ENCODE data around the gene SMTNL1. TPM values are rescaled to one million over a fixed set of nuclear protein-coding genes. Genes with fewer than 3 reads are reported as not detected.
"Not testable (repeated sequence)": the region's sequence is repeated elsewhere in the genome, so short reads cannot be mapped to it uniquely, and the experiment has no call there.

The SMTNL1 gene
- total RNA-seq, 1 experiment from 2014 or later: not detected

- no peak for DNase-seq (ENCODE audit: low spot score)
Measured at GRCh38 chr11:57508341-57509170, 28.8 kb upstream of the SMTNL1 start.

GRCh38 chr11:57511741-57512430, 25.5 kb upstream of the SMTNL1 start:
- no peak for DNase-seq (ENCODE audit: low spot score)

- no peak for DNase-seq (ENCODE audit: low spot score)
Measured at GRCh38 chr11:57512646-57513451, 24.5 kb upstream of the SMTNL1 start.

GRCh38 chr11:57513452-57513795, 24.0 kb upstream of the SMTNL1 start:
- no peak for DNase-seq (ENCODE audit: low spot score)

GRCh38 chr11:57513911-57514537, 23.4 kb upstream of the SMTNL1 start:
- DNase-seq (ENCODE audit: low spot score): no peak

GRCh38 chr11:57514538-57515331, 22.7 kb upstream of the SMTNL1 start:
- peak; percentile 10 for DNase-seq (ENCODE audit: low spot score)

GRCh38 chr11:57515332-57516060, 21.9 kb upstream of the SMTNL1 start, which contains the start of gene SLC43A1:
Gene SLC43A1 (minus strand): TSS chr11:57515702. CDS start chr11:57514111, 1,591 bp downstream.
- peak; percentile 34 for DNase-seq (ENCODE audit: low spot score)

- DNase-seq (ENCODE audit: low spot score): no peak
Measured at GRCh38 chr11:57516061-57516443, 21.3 kb upstream of the SMTNL1 start.

GRCh38 chr11:57521116-57521515, 16.3 kb upstream of the SMTNL1 start:
- no peak for DNase-seq (ENCODE audit: low spot score)

GRCh38 chr11:57523419-57523818, 14.0 kb upstream of the SMTNL1 start:
- DNase-seq (ENCODE audit: low spot score): no peak

GRCh38 chr11:57527056-57527631, 10.3 kb upstream of the SMTNL1 start:
- DNase-seq (ENCODE audit: low spot score): peak; percentile 49

- DNase-seq (ENCODE audit: low spot score): no peak
Measured at GRCh38 chr11:57529012-57529411, 8.4 kb upstream of the SMTNL1 start.

- DNase-seq (ENCODE audit: low spot score): no peak
Measured at GRCh38 chr11:57530215-57530595, 7.2 kb upstream of the SMTNL1 start.

- DNase-seq (ENCODE audit: low spot score): peak; percentile 96
Measured at GRCh38 chr11:57530596-57531507, 6.5 kb upstream of the SMTNL1 start, which contains the start of gene TIMM10. Gene TIMM10 (minus strand): TSS chr11:57530754. CDS start chr11:57530189, 565 bp downstream.

- DNase-seq (ENCODE audit: low spot score): not testable (repeated sequence)
Measured at GRCh38 chr11:57534449-57534848, 2.9 kb upstream of the SMTNL1 start.

GRCh38 chr11:57539342-57539741, 1.9 kb downstream of the SMTNL1 start:
- no peak for DNase-seq (ENCODE audit: low spot score)

GRCh38 chr11:57541169-57541568, 3.8 kb downstream of the SMTNL1 start:
- no peak for DNase-seq (ENCODE audit: low spot score)

- no peak for DNase-seq (ENCODE audit: low spot score)
Measured at GRCh38 chr11:57542582-57542981, 5.2 kb downstream of the SMTNL1 start.

- no peak for DNase-seq (ENCODE audit: low spot score)
Measured at GRCh38 chr11:57543593-57543992, 6.2 kb downstream of the SMTNL1 start.

All from A172 (cell line).